Adipocyte (in vitro differentiated cells): ENCODE measurements around the gene TAX1BP1.

Experiments
- DNase-seq: peaks from one replicate; pipeline ENCODE4 v3.0.0-alpha.2; 2015; ENCODE audit warnings: low read depth
- H3K27me3 ChIP-seq: replicated peaks from 2 replicates; pipeline ENCODE4 v1.7.0; 2013; ENCODE audit warnings: mild to moderate bottlenecking, low read length, moderate library complexity; ENCODE audit not compliant: control insufficient read depth, insufficient read depth
- H3K36me3 ChIP-seq: 2 replicates; pipeline ENCODE4 v1.7.0; 2013; ENCODE audit warnings: low read length, mild to moderate bottlenecking, moderate library complexity; ENCODE audit not compliant: control insufficient read depth, insufficient read depth, severe bottlenecking
- H3K4me1 ChIP-seq: 2 replicates; pipeline ENCODE4 v1.7.0; 2013; ENCODE audit warnings: mild to moderate bottlenecking, low read length, moderate library complexity; ENCODE audit not compliant: control insufficient read depth, insufficient read depth
- H3K4me3 ChIP-seq: 2 replicates; pipeline ENCODE4 v1.7.0; 2013; ENCODE audit warnings: mild to moderate bottlenecking, low read length, moderate library complexity
- H3K9ac ChIP-seq: 2 replicates; pipeline ENCODE4 v1.7.0; 2013; ENCODE audit warnings: mild to moderate bottlenecking, low read length, moderate library complexity
- H3K9me3 ChIP-seq: 2 replicates; pipeline ENCODE4 v1.7.0; 2013; ENCODE audit warnings: mild to moderate bottlenecking, low read length, moderate library complexity; ENCODE audit not compliant: control insufficient read depth

Gene TAX1BP1

DNA sequence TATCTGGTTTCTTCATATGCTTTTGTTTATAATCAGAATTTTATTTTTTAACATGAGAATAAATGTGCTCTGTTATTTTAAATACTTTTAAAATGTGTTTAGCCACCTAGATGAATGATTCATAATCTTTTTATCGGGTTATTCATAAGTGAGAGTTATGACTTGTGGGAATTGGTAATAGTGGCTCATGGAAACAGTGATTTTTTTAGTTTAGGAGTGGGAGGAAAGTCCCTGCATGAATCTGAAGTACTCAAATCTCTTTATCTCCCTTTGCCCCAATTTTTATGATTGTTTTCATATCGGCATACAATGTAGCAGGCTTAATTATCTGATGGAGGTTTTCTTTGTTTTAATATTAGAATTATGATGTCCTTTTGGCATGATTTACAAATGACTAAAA lies 42.9 kb downstream of the TAX1BP1 start:
- Histone ChIP-seq H3K9me3 (no peaks in the 10 kb centered on the region), H3K9ac (peak overlapping the region; percentile 67), H3K4me1 (peaks cover 23% of the 10 kb centered on the region), H3K27me3 (no peaks in the 10 kb centered on the region), H3K4me3 (peak overlapping the region; percentile 62), H3K36me3 (peaks cover 37% of the 10 kb centered on the region)
- no peak for DNase-seq

DNA sequence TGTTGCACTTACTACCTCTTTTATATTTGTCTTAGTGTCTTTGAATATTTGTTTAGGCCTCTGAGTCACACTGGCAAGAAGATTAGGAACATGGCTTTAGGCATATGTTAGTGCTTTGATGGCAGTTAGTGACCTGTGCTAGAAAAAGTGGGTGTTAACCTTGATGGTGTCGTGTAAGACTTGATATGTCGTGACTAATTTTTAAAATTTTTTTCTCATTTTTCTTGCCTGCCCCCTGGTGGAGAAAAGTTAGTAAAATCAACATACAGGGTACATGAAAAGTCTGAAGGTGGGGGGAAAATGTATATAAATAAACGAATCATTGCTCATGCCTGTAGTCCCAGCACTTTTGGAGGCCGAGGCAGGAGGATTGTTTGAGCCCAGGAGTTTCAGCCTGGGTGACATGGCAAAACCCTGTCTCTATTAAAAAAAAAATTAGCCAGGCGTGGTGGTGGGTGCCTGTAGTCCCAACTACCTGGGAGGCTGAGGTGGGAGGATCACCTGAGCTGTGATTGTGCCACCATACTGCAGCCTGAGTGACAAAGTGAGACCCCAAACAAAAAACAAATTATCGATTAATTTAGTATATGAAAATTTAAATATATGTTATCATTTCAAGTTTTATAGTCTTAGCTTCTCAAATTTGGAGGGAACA lies 44.6 kb downstream of the TAX1BP1 start:
- Histone ChIP-seq H3K9me3 (no peaks in the 10 kb centered on the region), H3K36me3 (peaks cover 46% of the 10 kb centered on the region), H3K4me1 (peaks cover 23% of the 10 kb centered on the region), H3K27me3 (no peaks in the 10 kb centered on the region), H3K4me3 (no peak overlapping the region), H3K9ac (no peak overlapping the region)
- DNase-seq = peak; percentile 84

DNA sequence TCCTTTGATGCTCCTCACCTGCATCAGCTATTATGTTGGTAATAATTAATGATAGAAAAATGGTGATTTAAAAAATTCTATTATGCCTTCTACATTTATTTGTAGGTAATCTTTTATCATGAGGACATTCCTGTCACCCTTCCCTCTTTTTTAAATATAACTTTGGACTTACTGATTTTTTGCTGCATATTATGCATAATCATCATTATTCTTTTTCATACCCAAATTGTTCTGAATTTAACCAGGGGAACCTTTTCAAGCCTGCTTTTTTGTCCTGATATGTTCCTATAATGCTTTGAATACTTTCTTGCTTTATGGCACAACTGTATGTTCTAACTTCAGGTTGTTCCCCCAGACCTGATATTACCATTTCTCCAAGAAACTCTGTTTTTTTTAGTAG lies 48.5 kb downstream of the TAX1BP1 start:
- no peaks in the 10 kb centered on the region for H3K9me3 ChIP-seq
- no peak overlapping the region for H3K9ac ChIP-seq
- peaks cover 11% of the 10 kb centered on the region for H3K4me1 ChIP-seq
- DNase-seq = no peak
- H3K4me3 ChIP-seq = no peak overlapping the region
- peaks cover 70% of the 10 kb centered on the region for H3K36me3 ChIP-seq
- H3K27me3 ChIP-seq = no peaks in the 10 kb centered on the region

DNA sequence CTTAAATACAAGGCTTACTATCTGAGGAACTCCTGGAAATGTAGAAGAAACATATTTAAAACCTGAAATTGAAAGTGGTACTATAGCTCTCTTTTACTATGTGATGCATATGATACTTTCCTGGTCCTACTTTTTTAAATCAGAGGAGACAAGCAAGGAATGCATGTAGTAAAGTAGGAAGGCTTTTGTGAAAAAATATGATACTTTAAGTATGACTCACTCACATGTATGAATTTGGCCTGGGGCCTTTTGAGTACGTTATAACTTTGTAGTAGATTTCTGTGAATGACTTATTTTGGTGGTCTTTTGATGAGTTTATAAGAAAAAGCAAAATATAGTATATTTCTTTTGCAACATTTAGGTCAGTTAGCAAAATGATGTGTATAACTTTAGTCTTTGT lies 53.8 kb downstream of the TAX1BP1 start:
- H3K9me3 ChIP-seq = no peaks in the 10 kb centered on the region

DNA sequence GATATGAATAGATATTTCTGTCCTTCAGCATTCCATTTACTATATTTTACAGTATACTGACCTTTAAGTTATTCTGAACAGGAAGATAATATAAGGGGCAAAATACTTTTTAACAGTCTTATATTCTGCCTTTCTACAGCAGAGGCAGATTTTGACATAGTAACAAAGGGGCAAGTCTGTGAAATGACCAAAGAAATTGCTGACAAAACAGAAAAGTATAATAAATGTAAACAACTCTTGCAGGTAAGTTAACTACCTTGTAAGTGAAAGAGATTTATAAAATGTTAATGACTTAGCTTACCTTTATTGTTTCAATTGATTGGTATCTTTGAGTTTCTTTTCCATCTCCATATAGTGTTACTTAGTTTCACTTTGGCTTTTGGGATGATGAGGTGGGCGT lies 56.0 kb downstream of the TAX1BP1 start:
- Histone ChIP-seq H3K27me3 (no peaks in the 10 kb centered on the region), H3K9ac (no peak overlapping the region), H3K36me3 (peaks cover 59% of the 10 kb centered on the region), H3K4me1 (no peaks in the 10 kb centered on the region), H3K4me3 (no peak overlapping the region), H3K9me3 (no peaks in the 10 kb centered on the region)
- DNase-seq = no peak

More for the DNA sequence above, 53.8 kb downstream of the TAX1BP1 start:
- Histone ChIP-seq H3K36me3 (peaks cover 64% of the 10 kb centered on the region), H3K9ac (no peak overlapping the region), H3K4me1 (no peaks in the 10 kb centered on the region), H3K27me3 (no peaks in the 10 kb centered on the region), H3K4me3 (no peak overlapping the region)
- DNase-seq = peak; percentile 85

DNA sequence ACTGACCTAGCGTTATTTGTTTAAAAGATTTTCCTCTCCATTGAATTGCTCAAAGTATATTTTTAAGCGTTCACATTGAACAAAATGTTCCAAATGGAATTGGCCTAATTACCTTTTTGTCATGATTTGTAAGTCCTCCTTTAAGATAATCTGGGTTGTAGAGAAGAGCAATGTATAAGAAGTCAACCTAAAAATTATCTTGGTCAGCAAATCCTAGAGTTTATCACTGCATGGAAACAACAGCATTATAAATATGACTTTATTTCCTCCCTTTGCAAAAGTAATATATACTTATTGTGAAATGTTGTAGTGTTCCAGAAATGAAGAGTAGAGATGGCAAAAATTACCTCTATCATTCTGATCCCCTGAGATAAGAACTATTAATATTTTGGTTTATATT lies 59.2 kb downstream of the TAX1BP1 start:
- DNase-seq = no peak
- Histone ChIP-seq H3K9ac (no peak overlapping the region), H3K36me3 (peaks cover 35% of the 10 kb centered on the region), H3K4me3 (no peak overlapping the region), H3K4me1 (peaks cover 29% of the 10 kb centered on the region), H3K9me3 (no peaks in the 10 kb centered on the region), H3K27me3 (no peaks in the 10 kb centered on the region)

DNA sequence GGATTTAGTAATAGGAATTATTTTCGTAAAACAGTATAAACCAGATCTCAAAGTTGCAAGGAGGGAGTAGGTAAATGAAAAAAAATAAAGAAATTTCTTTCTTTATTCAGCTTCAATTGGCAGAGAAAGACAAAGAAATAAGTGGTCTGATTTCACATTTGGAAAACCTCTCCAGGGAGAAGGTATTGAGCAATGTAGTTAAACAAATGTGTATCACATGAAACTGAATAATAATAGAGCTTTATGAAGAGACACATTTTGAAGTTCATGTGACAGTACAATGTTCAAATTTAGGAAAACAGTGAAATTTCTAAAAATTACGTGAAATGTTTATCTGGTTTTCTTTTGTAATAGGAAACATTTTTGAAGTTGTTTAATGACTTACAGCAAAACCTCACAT lies 63.0 kb downstream of the TAX1BP1 start:
- Histone ChIP-seq H3K36me3 (peaks cover 10% of the 10 kb centered on the region), H3K27me3 (no peaks in the 10 kb centered on the region), H3K9me3 (no peaks in the 10 kb centered on the region), H3K9ac (peak overlapping the region; percentile 85), H3K4me1 (peaks cover 39% of the 10 kb centered on the region), H3K4me3 (peak overlapping the region; percentile 51)
- peak; percentile 85 for DNase-seq

DNA sequence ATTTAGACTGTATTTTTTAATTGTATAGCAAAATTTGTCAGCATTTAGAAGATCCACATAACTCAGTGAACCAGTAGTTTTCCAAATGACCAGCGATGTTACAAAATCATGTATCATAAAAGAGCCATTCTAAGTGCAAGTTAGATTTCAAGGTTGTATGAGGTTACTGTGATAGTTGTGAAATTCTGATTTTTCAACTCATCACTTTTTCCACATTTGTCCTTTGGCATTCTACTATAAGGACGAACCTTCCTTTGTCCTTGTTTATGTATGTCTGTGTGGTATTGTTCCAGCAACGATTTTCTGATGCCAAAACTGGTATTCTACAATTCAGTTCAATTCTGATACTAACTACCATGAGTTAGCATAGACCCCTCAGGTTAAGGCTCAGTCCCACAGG lies 64.2 kb downstream of the TAX1BP1 start:
- Histone ChIP-seq H3K27me3 (no peaks in the 10 kb centered on the region), H3K4me3 (peak overlapping the region; percentile 51), H3K9me3 (no peaks in the 10 kb centered on the region), H3K4me1 (peaks cover 50% of the 10 kb centered on the region), H3K36me3 (peaks cover 10% of the 10 kb centered on the region), H3K9ac (peak overlapping the region; percentile 85)
- DNase-seq = peak; percentile 10

DNA sequence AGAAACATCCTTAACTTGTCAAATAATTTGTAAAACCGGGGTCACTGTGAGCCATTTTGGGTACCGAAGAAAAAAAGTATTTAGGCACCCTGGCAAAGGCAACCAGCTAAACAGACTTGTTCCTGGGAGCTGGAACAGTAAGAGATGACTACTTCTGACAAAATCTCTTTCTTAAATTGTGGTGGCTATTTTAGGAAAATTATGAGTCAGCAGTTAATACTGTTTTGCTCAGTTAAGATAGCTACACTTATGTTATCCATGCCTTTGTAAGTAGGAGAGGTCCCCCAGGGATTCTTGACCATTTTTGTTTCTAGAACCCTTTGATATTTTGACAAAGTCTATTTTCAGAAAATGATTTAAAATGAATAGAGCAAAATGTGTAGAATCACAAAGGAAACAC lies 68.7 kb downstream of the TAX1BP1 start:
- Histone ChIP-seq H3K27me3 (no peaks in the 10 kb centered on the region), H3K36me3 (peaks cover 9% of the 10 kb centered on the region)
- peak; percentile 76 for DNase-seq

DNA sequence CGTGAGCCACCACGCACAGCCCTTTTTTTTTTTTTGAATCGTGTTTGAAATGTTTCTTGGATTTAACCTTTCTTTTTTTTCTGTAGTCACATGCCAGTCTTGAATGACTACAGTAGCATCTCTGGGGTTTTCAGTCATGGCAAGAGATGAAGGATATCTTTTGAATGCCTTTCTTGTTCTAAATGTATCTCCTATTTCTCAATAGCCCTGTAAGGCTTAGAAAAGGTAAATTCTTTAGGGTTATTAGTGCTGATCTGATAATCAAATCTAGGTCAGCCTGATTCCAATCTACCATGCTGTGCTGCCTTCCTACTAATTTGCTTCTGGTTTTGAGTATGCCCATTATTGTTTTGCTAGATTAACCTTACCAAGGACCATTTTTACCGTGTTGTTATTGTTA lies 70.2 kb downstream of the TAX1BP1 start:
- no peak overlapping the region for H3K4me3 ChIP-seq
- H3K9ac ChIP-seq = no peak overlapping the region
- no peak for DNase-seq
- H3K9me3 ChIP-seq = no peaks in the 10 kb centered on the region
- peaks cover 27% of the 10 kb centered on the region for H3K4me1 ChIP-seq
- H3K36me3 ChIP-seq = peaks cover 9% of the 10 kb centered on the region
- H3K27me3 ChIP-seq = no peaks in the 10 kb centered on the region

More for the DNA sequence above, 68.7 kb downstream of the TAX1BP1 start:
- Histone ChIP-seq H3K9ac (peak overlapping the region; percentile 32), H3K4me1 (peaks cover 29% of the 10 kb centered on the region), H3K9me3 (no peaks in the 10 kb centered on the region), H3K4me3 (no peak overlapping the region)

DNA sequence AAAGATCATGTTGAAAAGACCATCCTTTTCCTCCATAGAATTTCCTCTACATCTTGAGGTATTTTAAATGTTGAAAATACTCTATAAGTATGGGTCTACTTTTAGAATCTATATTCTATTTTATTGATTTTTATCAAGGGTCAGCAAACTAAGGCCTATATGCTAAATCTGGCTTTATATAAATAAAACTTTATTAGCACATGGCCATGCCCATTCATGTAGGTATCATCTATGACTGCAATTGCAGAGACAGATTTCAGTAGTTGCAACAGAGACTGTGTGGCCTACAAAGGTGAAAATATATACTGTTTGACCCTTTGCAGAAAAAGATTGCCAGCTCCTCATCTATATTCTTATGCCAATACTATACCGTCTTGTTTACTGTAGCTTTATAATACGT lies 72.7 kb downstream of the TAX1BP1 start:
- Histone ChIP-seq H3K4me1 (peaks cover 27% of the 10 kb centered on the region), H3K36me3 (peaks cover 29% of the 10 kb centered on the region), H3K9me3 (no peaks in the 10 kb centered on the region), H3K4me3 (no peak overlapping the region), H3K27me3 (no peaks in the 10 kb centered on the region), H3K9ac (no peak overlapping the region)
- no peak for DNase-seq

DNA sequence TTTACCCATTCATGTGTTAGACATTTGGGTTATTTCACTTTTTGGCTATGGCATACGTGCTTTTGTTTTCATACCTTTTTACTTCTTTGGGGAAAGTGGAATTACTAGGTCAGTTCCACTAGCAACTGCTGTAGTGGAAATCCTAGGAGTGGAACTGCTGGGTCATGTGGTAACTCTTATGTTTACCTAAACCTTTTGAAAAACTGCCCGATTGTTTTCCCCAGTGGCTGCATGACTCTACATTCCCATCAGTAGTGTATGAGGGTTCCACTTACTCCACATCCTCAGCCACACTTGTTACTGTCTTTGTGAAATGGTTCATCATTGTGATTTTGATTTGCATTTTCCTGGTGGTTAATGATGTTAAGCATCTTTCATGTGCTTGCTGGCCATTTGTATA lies 82.3 kb downstream of the TAX1BP1 start:
- no peak overlapping the region for H3K4me3 ChIP-seq
- DNase-seq = no peak
- no peaks in the 10 kb centered on the region for H3K9me3 ChIP-seq
- peaks cover 45% of the 10 kb centered on the region for H3K36me3 ChIP-seq
- no peaks in the 10 kb centered on the region for H3K27me3 ChIP-seq
- no peak overlapping the region for H3K9ac ChIP-seq
- peaks cover 8% of the 10 kb centered on the region for H3K4me1 ChIP-seq
